ENCODE results near the gene PRICKLE1.

DNA sequence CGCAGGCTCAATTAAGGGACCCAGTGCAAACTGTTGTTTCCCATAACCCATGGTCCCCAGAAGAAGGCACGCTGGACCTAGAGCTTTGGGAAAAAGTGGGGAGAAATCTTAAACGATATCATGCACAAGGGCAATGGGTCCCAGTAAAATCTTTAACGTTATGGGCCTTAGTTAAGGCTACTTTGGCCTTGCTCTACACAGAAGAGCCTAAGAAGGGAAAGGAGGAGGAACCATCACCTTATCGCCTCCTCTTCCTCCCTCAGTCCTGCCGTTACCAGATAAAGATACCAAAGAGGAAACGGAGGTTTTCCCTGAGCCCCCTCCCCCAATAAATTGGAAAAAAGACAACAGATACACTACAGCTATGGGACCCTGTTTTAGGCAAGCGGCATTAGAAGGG, 146.7 kb downstream of the PRICKLE1 start:
- TF ChIP-seq, protein P1, sequence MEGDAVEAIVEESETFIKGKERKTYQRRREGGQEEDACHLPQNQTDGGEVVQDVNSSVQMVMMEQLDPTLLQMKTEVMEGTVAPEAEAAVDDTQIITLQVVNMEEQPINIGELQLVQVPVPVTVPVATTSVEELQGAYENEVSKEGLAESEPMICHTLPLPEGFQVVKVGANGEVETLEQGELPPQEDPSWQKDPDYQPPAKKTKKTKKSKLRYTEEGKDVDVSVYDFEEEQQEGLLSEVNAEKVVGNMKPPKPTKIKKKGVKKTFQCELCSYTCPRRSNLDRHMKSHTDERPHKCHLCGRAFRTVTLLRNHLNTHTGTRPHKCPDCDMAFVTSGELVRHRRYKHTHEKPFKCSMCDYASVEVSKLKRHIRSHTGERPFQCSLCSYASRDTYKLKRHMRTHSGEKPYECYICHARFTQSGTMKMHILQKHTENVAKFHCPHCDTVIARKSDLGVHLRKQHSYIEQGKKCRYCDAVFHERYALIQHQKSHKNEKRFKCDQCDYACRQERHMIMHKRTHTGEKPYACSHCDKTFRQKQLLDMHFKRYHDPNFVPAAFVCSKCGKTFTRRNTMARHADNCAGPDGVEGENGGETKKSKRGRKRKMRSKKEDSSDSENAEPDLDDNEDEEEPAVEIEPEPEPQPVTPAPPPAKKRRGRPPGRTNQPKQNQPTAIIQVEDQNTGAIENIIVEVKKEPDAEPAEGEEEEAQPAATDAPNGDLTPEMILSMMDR (IDR thresholded peaks at IDR 0.05): no peak
- no peak for TF ChIP-seq TCF7L2 (IDR thresholded peaks at IDR 0.05; ENCODE audit: low read depth, low read length)
- TF ChIP-seq, protein P2, sequence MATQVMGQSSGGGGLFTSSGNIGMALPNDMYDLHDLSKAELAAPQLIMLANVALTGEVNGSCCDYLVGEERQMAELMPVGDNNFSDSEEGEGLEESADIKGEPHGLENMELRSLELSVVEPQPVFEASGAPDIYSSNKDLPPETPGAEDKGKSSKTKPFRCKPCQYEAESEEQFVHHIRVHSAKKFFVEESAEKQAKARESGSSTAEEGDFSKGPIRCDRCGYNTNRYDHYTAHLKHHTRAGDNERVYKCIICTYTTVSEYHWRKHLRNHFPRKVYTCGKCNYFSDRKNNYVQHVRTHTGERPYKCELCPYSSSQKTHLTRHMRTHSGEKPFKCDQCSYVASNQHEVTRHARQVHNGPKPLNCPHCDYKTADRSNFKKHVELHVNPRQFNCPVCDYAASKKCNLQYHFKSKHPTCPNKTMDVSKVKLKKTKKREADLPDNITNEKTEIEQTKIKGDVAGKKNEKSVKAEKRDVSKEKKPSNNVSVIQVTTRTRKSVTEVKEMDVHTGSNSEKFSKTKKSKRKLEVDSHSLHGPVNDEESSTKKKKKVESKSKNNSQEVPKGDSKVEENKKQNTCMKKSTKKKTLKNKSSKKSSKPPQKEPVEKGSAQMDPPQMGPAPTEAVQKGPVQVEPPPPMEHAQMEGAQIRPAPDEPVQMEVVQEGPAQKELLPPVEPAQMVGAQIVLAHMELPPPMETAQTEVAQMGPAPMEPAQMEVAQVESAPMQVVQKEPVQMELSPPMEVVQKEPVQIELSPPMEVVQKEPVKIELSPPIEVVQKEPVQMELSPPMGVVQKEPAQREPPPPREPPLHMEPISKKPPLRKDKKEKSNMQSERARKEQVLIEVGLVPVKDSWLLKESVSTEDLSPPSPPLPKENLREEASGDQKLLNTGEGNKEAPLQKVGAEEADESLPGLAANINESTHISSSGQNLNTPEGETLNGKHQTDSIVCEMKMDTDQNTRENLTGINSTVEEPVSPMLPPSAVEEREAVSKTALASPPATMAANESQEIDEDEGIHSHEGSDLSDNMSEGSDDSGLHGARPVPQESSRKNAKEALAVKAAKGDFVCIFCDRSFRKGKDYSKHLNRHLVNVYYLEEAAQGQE (IDR thresholded peaks at IDR 0.05; ENCODE audit: insufficient read depth in 1 of 2, low read depth in 2 of 2, low read length in 1 of 2): no peak
